ENCODE data around the gene POU5F1.
"Not testable (repeated sequence)": the region's sequence is repeated elsewhere in the genome, so short reads cannot be mapped to it uniquely, and the experiment has no call there.

The POU5F1 gene

GRCh38 chr6:31170600-31170881 lies at the start of gene POU5F1:
TSS of gene POU5F1 (minus strand) at chr6:31170682. CDS start at chr6:31170620, 62 bp downstream.
- no peak for DNase-seq (ENCODE audit: low read depth)

- DNase-seq (ENCODE audit: low read depth) = no peak
Measured at GRCh38 chr6:31216208-31216898, 45.9 kb upstream of the POU5F1 start.

GRCh38 chr6:31215216-31215615 lies 44.7 kb upstream of the POU5F1 start:
- not testable (repeated sequence) for DNase-seq (ENCODE audit: low read depth)

- DNase-seq (ENCODE audit: low read depth) = no peak
Measured at GRCh38 chr6:31214516-31214915, 44.0 kb upstream of the POU5F1 start.

- DNase-seq (ENCODE audit: low read depth) = no peak
Measured at GRCh38 chr6:31210741-31211532, 40.5 kb upstream of the POU5F1 start.

- DNase-seq (ENCODE audit: low read depth) = no peak
Measured at GRCh38 chr6:31210123-31210522, 39.6 kb upstream of the POU5F1 start.

- DNase-seq (ENCODE audit: low read depth) = no peak
Measured at GRCh38 chr6:31209137-31209536, 38.7 kb upstream of the POU5F1 start.

GRCh38 chr6:31208506-31208905 lies 38.0 kb upstream of the POU5F1 start:
- DNase-seq (ENCODE audit: low read depth) = no peak

GRCh38 chr6:31205638-31206037 lies 35.2 kb upstream of the POU5F1 start:
- DNase-seq (ENCODE audit: low read depth) = no peak

- DNase-seq (ENCODE audit: low read depth) = no peak
Measured at GRCh38 chr6:31204751-31205145, 34.3 kb upstream of the POU5F1 start.

GRCh38 chr6:31203345-31203979 lies 33.0 kb upstream of the POU5F1 start:
- DNase-seq (ENCODE audit: low read depth) = no peak

- no peak for DNase-seq (ENCODE audit: low read depth)
Measured at GRCh38 chr6:31202259-31203166, 32.0 kb upstream of the POU5F1 start.

GRCh38 chr6:31199105-31199452 lies 28.6 kb upstream of the POU5F1 start:
- not testable (repeated sequence) for DNase-seq (ENCODE audit: low read depth)

- DNase-seq (ENCODE audit: low read depth) = peak; percentile 73
Measured at GRCh38 chr6:31197559-31198305, 27.2 kb upstream of the POU5F1 start.

- DNase-seq (ENCODE audit: low read depth) = not testable (repeated sequence)
Measured at GRCh38 chr6:31196251-31197022, 26.0 kb upstream of the POU5F1 start.

- not testable (repeated sequence) for DNase-seq (ENCODE audit: low read depth)
Measured at GRCh38 chr6:31195308-31195979, 25.0 kb upstream of the POU5F1 start.

- DNase-seq (ENCODE audit: low read depth) = no peak
Measured at GRCh38 chr6:31194061-31194834, 23.8 kb upstream of the POU5F1 start.

GRCh38 chr6:31193206-31193605 lies 22.7 kb upstream of the POU5F1 start:
- DNase-seq (ENCODE audit: low read depth) = no peak

- DNase-seq (ENCODE audit: low read depth) = peak; percentile 60
Measured at GRCh38 chr6:31192431-31193105, 22.1 kb upstream of the POU5F1 start.
